Iris pigment epithelial cell (primary cell): ENCODE data around the gene GBX1.

ENCODE experiments used
- DNase-seq: peaks from one replicate; pipeline ENCODE4 v3.0.0-alpha.2; 2011; ENCODE audit warnings: low read depth

The GBX1 gene

GRCh38 chr7:151139791-151140190, 27.7 kb downstream of the GBX1 start:
- no peak for DNase-seq

GRCh38 chr7:151139071-151139790, 28.3 kb downstream of the GBX1 start:
- DNase-seq: no peak

GRCh38 chr7:151138153-151138851, 29.2 kb downstream of the GBX1 start:
- DNase-seq: no peak

- no peak for DNase-seq
Measured at GRCh38 chr7:151137791-151138152, 29.7 kb downstream of the GBX1 start.

- DNase-seq: no peak
Measured at GRCh38 chr7:151137076-151137675, 30.3 kb downstream of the GBX1 start.

- no peak for DNase-seq
Measured at GRCh38 chr7:151135866-151136843, 31.3 kb downstream of the GBX1 start.

- DNase-seq: no peak
Measured at GRCh38 chr7:151135525-151135845, 32.0 kb downstream of the GBX1 start.

- no peak for DNase-seq
Measured at GRCh38 chr7:151134743-151135524, 32.6 kb downstream of the GBX1 start.

GRCh38 chr7:151133986-151134742, 33.3 kb downstream of the GBX1 start:
- DNase-seq: no peak

- DNase-seq: no peak
Measured at GRCh38 chr7:151133266-151133985, 34.1 kb downstream of the GBX1 start.

- no peak for DNase-seq
Measured at GRCh38 chr7:151132461-151133205, 34.9 kb downstream of the GBX1 start.

GRCh38 chr7:151131592-151132293, 35.8 kb downstream of the GBX1 start:
- DNase-seq: no peak

- DNase-seq: no peak
Measured at GRCh38 chr7:151131224-151131591, 36.3 kb downstream of the GBX1 start.

- DNase-seq: no peak
Measured at GRCh38 chr7:151130741-151131157, 36.7 kb downstream of the GBX1 start.

GRCh38 chr7:151129960-151130591, 37.4 kb downstream of the GBX1 start:
- no peak for DNase-seq

GRCh38 chr7:151129117-151129959, 38.2 kb downstream of the GBX1 start:
- DNase-seq: no peak

- DNase-seq: no peak
Measured at GRCh38 chr7:151128716-151129115, 38.8 kb downstream of the GBX1 start.
